ENCODE results near the gene PLCB4. TPM values are rescaled to one million over a fixed set of nuclear protein-coding genes. Genes with fewer than 3 reads are reported as not detected.

Gene PLCB4
- total and polyA plus RNA-seq, 7 donors = 9.7 to 21.0 (median 12.4) TPM

- Histone ChIP-seq H3K4me3 (no peak overlapping the region), H3K27ac (no peak overlapping the region), H3K4me1 (no peaks in the 10 kb centered on the region), H3K27me3 (no peaks in the 10 kb centered on the region), H3K36me3 (no peaks in the 10 kb centered on the region), H3K9me3 (no peaks in the 10 kb centered on the region)
- 93 to 97% methylated on average over 1 of the region's 1 CpG for WGBS, 2 donors
- intact Hi-C loops (cut with DNase I) = no loop called here
- TF ChIP-seq POLR2A (IDR thresholded peaks at IDR 0.05) = no peak
- TF ChIP-seq CTCF (IDR thresholded peaks at IDR 0.05) = no peak
- no peak for TF ChIP-seq POLR2AphosphoS5 (IDR thresholded peaks at IDR 0.05)
- no peak for TF ChIP-seq EP300 (IDR thresholded peaks at IDR 0.05)
- DNase-seq = no peak
Measured at GRCh38 chr20:9353916-9354276, 285.0 kb downstream of the PLCB4 start.

GRCh38 chr20:9354579-9354978 lies 285.7 kb downstream of the PLCB4 start:
- 77 to 95% methylated on average over 2 of the region's 2 CpGs for WGBS, 2 donors
- Histone ChIP-seq H3K27me3 (no peaks in the 10 kb centered on the region), H3K4me3 (no peak overlapping the region), H3K36me3 (no peaks in the 10 kb centered on the region), H3K27ac (no peak overlapping the region), H3K4me1 (peaks cover 0 to 2% (median under 1%) of the 10 kb centered on the region in 4 donors), H3K9me3 (no peaks in the 10 kb centered on the region)
- no peak for TF ChIP-seq EP300 (IDR thresholded peaks at IDR 0.05)
- TF ChIP-seq POLR2A (IDR thresholded peaks at IDR 0.05) = no peak
- TF ChIP-seq CTCF (IDR thresholded peaks at IDR 0.05) = no peak
- TF ChIP-seq POLR2AphosphoS5 (IDR thresholded peaks at IDR 0.05) = no peak
- DNase-seq = no peak
- intact Hi-C loops (cut with DNase I) = no loop called here

GRCh38 chr20:9358001-9358400 lies 289.1 kb downstream of the PLCB4 start:
- TF ChIP-seq CTCF (IDR thresholded peaks at IDR 0.05) = no peak
- TF ChIP-seq EP300 (IDR thresholded peaks at IDR 0.05) = no peak
- no peak for TF ChIP-seq POLR2A (IDR thresholded peaks at IDR 0.05)
- TF ChIP-seq POLR2AphosphoS5 (IDR thresholded peaks at IDR 0.05) = no peak
- no peaks in the 10 kb centered on the region for H3K9me3 ChIP-seq
- no peaks in the 10 kb centered on the region for H3K36me3 ChIP-seq
- no peak overlapping the region for H3K27ac ChIP-seq
- no peak for DNase-seq
- no peaks in the 10 kb centered on the region for H3K27me3 ChIP-seq
- H3K4me3 ChIP-seq = no peak overlapping the region
- WGBS, 2 donors = 92 to 93% methylated on average over 2 of the region's 2 CpGs
- intact Hi-C loops (cut with DNase I) = loop anchor here (2.0 to 5.0 kb wide), 2 partner anchors 291 to 503 kb away; partner anchors contain the start of gene PLCB4
- H3K4me1 ChIP-seq = peaks cover 0 to 14% (median 7%) of the 10 kb centered on the region in 4 donors

GRCh38 chr20:9359561-9360308 lies 290.8 kb downstream of the PLCB4 start:
- H3K4me1 ChIP-seq = peaks cover 0 to 14% (median 7%) of the 10 kb centered on the region in 4 donors
- peak; percentile 70 for DNase-seq
- no peaks in the 10 kb centered on the region for H3K27me3 ChIP-seq
- no peak overlapping the region for H3K27ac ChIP-seq
- peak in 1 of 4 donors; percentile 12 for TF ChIP-seq POLR2AphosphoS5 (IDR thresholded peaks at IDR 0.05)
- peak; percentile 16 to 44 (median 35) for TF ChIP-seq CTCF (IDR thresholded peaks at IDR 0.05)
- TF ChIP-seq EP300 (IDR thresholded peaks at IDR 0.05) = no peak
- 20 to 54% methylated on average over 14 of the region's 14 CpGs for WGBS, 2 donors
- H3K4me3 ChIP-seq = no peak overlapping the region
- intact Hi-C loops (cut with DNase I) = loop anchor here (2.0 to 5.0 kb wide), 4 partner anchors 292 to 602 kb away; partner anchors contain the start of gene PLCB4
- no peaks in the 10 kb centered on the region for H3K9me3 ChIP-seq
- no peaks in the 10 kb centered on the region for H3K36me3 ChIP-seq
